HAP-1 (cell line): ENCODE results near the gene SCLY.
"Not testable (repeated sequence)": the region's sequence is repeated elsewhere in the genome, so short reads cannot be mapped to it uniquely, and the experiment has no call there.

Experiments used
- DNase-seq, 2 experiments: peaks; one replicate each; pipeline ENCODE4 v3.0.0-alpha.2; 2016 to 2020; ENCODE audit warnings: low spot score in 2 of 2
- H3K27me3 ChIP-seq: fragments of 250-450 bp; sonication (Bioruptor Pico); 2 replicates; pipeline ENCODE4 v1.5.1; 2020; ENCODE audit warnings: low read depth, mild to moderate bottlenecking, moderate library complexity
- H3K36me3 ChIP-seq: fragments of 250-450 bp; sonication (Bioruptor Pico); replicated peaks from 2 replicates; pipeline ENCODE4 v1.5.1; 2020; ENCODE audit warnings: mild to moderate bottlenecking
- H3K4me1 ChIP-seq: fragments of 250-450 bp; sonication (Bioruptor Pico); 2 replicates; pipeline ENCODE4 v1.5.1; 2020; ENCODE audit warnings: mild to moderate bottlenecking
- H3K4me3 ChIP-seq: fragments of 250-450 bp; sonication (Bioruptor Pico); 2 replicates; pipeline ENCODE4 v1.5.1; 2020; ENCODE audit warnings: mild to moderate bottlenecking, moderate library complexity
- H3K9me3 ChIP-seq: fragments of 250-450 bp; sonication (Bioruptor Pico); 2 replicates; pipeline ENCODE4 v1.5.1; 2020; ENCODE audit warnings: mild to moderate bottlenecking, moderate library complexity
- in situ Hi-C: fragments of 300-500 bp; cut with MboI; formaldehyde crosslinking; loops from 3 replicates; pipeline ENCODE4 v1.14.3; 2020; ENCODE audit warnings: low sequenced_read_pairs, inconsistent platforms, mixed read lengths

The SCLY gene

DNA sequence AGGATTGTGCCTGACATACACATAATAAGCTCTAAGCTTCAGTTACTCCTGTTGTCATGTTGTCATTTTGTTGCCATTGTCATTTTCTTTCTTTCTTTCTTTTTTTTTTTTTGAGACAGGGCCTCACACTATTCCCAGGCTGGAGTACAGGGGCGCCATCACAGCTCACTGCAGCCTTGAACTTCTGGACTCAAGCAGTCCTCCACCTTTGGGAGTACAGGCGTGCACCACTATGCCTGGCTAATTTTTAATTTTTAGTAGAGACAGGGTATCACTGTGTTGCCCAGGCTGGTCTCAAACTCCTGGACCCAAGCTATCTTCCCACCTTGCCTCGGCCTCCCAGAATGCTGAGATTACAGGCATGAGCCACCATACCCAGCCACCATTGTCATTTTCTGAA, 30.9 kb upstream of the SCLY start:
- in situ Hi-C loops, result no loop called here
- Histone ChIP-seq H3K27me3 (no peaks in the 10 kb centered on the region), H3K4me1 (no peaks in the 10 kb centered on the region), H3K4me3 (no peak overlapping the region), H3K36me3 (peaks cover 27% of the 10 kb centered on the region), H3K9me3 (no peaks in the 10 kb centered on the region)
- DNase-seq, result no peak

DNA sequence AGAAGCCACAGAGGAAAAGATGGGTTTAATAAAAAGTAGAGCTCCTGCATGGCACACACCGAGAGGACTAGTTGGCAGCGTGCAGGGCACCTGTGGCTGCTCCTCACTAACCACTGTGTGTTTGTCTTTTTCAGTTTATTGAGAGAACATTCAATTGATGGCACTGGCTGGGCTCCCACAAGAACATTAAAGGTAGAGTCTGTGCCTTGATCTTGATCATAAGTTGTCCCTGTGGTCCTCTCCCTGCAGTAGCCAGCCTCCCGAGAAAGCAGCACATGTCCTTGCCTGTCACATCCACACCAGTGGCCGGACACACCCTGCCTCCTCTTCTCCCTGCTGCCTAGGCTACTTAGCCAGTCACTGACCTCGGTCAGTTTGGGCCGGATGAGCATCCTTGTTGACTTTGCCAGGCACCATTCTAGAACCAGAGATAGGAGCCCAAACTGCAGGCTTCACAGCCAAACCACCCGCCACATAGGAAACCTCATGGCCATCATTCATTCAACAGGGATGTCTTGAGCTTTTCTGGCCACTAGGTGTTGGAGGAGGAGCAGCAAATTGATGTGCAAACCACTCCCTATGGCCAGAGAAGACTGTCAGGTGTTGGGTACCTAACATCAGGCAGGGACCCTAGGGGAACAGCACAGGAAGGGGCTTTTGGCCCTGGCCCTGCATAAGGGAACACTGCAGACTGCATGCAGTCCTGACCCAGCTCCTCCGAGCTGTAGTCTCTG, 30.2 kb upstream of the SCLY start:
- no peaks in the 10 kb centered on the region for H3K4me1 ChIP-seq
- DNase-seq, result no peak
- H3K4me3 ChIP-seq, result no peak overlapping the region
- H3K36me3 ChIP-seq, result peaks cover 29% of the 10 kb centered on the region
- no peaks in the 10 kb centered on the region for H3K27me3 ChIP-seq
- in situ Hi-C loops, result no loop called here
- H3K9me3 ChIP-seq, result no peaks in the 10 kb centered on the region

DNA sequence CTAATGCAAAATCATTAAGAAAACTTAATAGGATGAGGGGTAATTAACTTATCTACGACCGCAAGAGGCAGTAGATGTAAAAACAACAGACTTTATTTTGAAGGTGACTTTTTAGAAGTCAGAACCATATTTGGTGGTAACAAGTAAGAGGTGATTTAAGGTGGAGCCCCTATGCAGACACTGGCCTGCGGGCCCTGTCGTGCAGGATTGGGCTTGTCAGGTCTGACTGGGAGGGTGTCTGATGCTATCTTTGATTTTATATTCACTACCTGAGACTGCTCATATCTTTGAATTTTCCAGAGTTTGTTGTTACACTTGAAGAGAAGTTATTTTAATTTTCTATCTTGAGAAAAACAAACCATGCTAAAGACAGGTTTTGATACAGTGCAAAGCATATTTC, 29.1 kb upstream of the SCLY start:
- no peak overlapping the region for H3K4me3 ChIP-seq
- no peak for DNase-seq
- H3K27me3 ChIP-seq, result no peaks in the 10 kb centered on the region
- in situ Hi-C loops, result no loop called here
- no peaks in the 10 kb centered on the region for H3K4me1 ChIP-seq
- H3K9me3 ChIP-seq, result no peaks in the 10 kb centered on the region
- peaks cover 37% of the 10 kb centered on the region for H3K36me3 ChIP-seq

DNA sequence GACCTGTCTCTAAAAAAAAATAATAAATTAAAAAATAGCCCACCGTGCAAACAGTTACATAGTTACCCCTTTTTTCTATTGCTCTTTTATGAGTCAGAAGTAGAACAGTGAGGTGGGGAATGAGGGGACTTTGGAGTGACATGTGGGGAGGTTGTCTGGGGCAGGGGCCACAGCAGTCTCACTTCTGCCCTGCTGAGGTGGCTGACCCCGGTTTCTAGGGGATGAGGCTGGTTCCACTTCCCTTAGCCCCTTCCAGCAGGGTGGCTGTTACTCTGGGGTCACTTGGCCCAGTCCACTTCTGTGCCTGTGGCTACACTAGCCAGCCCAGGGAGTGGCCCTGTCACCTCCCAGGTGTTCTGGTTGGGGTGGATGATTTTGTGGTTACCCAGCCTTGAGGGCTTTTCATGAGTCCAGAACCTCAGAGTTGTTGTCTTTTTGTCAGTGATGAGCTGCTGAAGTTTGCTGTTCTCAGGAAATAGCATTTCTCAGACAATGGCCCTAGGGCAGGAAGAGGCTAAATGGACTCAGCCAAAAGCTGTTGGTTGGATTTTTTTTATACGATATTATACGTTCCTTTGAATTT, 28.0 kb upstream of the SCLY start:
- in situ Hi-C loops, result no loop called here
- no peak overlapping the region for H3K4me3 ChIP-seq
- H3K9me3 ChIP-seq, result no peaks in the 10 kb centered on the region
- H3K4me1 ChIP-seq, result no peaks in the 10 kb centered on the region
- H3K27me3 ChIP-seq, result no peaks in the 10 kb centered on the region
- peaks cover 42% of the 10 kb centered on the region for H3K36me3 ChIP-seq
- no peak for DNase-seq

DNA sequence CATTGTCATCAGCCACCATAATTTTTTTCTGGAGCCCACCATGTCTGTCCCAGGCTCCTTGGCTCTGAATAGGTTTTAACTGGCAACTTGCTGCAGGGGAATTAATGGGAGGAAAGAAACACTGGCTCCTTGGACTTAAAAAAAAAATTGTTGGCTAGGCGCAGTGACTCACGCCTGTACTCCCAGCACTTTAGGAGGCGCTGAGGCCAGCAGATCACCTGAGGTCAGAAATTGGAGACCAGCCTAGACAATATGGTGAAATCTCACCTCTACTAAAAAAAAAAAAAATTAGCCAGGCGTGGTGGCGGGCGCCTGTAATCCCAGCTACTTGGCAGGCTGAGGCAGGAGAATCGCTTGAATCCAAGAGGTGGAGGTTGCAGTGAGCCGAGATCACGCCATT, 26.8 kb upstream of the SCLY start:
- peaks cover 43% of the 10 kb centered on the region for H3K36me3 ChIP-seq
- H3K4me3 ChIP-seq, H3K4me1 ChIP-seq, H3K27me3 ChIP-seq, H3K9me3 ChIP-seq, in situ Hi-C loops, DNase-seq: not testable (repeated sequence)

DNA sequence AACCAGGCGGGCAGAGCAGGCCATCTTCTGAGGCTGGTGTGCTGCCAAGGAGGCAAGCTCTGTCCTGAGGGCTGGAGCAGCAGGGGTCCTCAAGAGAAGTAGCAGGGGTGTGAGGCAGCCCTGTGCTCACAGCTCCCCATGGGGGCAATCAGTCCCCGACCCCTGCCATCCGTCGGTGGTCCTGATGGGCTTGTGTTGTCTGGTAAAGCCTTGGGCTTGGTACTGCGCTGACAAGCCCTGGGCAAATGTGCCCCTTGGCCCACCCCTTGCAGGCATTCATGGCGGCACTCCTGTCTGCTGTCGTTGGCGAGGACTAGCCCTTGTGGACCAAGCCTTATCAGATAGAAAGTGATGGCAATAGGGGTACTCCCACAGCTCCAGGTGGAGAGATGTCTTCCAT, 22.6 kb upstream of the SCLY start:
- no peak overlapping the region for H3K4me3 ChIP-seq
- H3K27me3 ChIP-seq, result no peaks in the 10 kb centered on the region
- no peak for DNase-seq
- peaks cover 24% of the 10 kb centered on the region for H3K36me3 ChIP-seq
- in situ Hi-C loops, result no loop called here
- no peaks in the 10 kb centered on the region for H3K4me1 ChIP-seq
- H3K9me3 ChIP-seq, result no peaks in the 10 kb centered on the region

DNA sequence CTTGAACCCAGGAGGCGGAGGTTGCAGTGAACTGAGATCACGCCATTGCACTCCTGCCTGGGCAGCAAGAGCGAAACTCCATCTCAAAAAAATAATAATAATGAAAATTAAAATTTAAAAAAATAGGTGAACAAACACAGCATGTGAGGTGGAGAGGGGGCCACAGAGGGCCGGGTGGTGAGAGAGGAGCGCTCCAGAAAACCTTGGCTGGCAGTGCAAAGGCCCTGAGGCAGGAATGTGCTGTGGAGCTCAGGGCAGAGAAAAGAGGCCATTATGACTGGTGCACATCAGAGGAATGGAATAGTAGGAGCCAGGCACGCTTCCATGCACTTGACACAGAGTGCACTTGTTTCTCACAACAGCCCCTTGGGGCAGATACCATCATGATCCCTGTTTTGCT, 21.6 kb upstream of the SCLY start:
- Histone ChIP-seq H3K9me3 (no peaks in the 10 kb centered on the region), H3K27me3 (no peaks in the 10 kb centered on the region), H3K4me1 (no peaks in the 10 kb centered on the region), H3K4me3 (no peak overlapping the region), H3K36me3 (peaks cover 22% of the 10 kb centered on the region)
- in situ Hi-C loops, result no loop called here
- no peak for DNase-seq

DNA sequence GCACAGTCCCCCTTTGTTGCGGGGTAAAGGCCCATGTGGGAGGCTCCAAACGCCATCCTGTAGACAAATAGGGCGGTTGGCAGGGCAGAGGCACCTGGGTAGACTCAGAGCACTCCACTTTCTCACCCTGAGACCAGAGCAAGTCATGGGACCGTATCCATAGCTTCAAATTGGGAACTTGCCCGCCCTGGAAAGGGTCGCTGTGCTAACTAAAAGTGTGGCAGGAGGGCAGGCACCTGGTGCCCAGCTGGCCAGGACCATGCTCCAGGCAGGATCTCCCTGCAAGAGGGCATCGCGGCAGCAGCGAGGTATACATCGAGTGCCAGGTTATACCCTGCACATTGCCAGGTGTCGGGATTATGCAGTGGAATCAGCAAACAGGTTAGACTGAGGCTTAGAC, 20.8 kb upstream of the SCLY start:
- H3K4me3 ChIP-seq, result no peak overlapping the region
- H3K27me3 ChIP-seq, result no peaks in the 10 kb centered on the region
- peaks cover 19% of the 10 kb centered on the region for H3K36me3 ChIP-seq
- in situ Hi-C loops, result no loop called here
- DNase-seq, result no peak
- no peaks in the 10 kb centered on the region for H3K4me1 ChIP-seq
- H3K9me3 ChIP-seq, result no peaks in the 10 kb centered on the region

DNA sequence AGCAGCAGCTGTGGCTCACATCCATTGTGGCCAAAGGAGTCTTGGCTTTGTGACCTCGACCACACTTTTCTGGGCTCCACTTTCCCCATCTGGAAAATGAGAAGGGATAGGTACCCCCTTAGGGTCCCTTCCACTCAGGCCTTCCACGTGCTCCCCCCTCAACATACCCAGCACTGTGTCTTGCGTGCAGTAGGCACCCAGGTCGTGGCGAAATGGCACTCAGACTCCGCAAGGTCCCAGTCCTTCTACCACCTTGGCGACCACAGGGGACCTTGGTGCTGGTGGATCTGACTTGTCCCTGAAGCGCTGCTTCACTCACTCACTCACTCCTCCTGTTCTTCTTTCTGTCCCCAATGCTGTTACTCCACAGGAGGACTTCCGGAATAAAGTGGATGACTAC, 19.9 kb upstream of the SCLY start:
- Histone ChIP-seq H3K36me3 (peaks cover 14% of the 10 kb centered on the region), H3K9me3 (no peaks in the 10 kb centered on the region), H3K27me3 (no peaks in the 10 kb centered on the region), H3K4me1 (no peaks in the 10 kb centered on the region), H3K4me3 (no peak overlapping the region)
- in situ Hi-C loops, result no loop called here
- DNase-seq, result no peak

DNA sequence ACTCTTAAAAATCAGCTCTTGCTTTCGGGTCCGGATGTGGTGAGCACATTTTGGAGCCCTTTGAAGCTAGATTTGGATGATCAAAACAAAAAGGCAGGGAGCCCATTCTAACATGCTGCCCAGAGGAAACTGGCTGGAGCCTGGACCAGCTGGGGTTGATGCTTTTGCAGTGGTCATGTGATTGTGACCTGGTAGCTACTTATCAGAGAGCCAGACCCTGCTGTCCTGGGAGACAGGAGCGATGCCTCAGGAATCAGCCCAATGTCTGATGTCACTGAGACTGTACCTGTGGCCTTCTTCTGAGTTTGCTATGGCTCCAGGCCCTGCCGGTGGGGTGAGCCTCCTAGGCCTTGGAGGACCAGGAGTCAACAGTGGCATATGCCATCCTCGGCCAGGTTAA, 18.7 kb upstream of the SCLY start:
- H3K9me3 ChIP-seq, result no peaks in the 10 kb centered on the region
- in situ Hi-C loops, result no loop called here
- H3K36me3 ChIP-seq, result peaks cover 6% of the 10 kb centered on the region

DNA sequence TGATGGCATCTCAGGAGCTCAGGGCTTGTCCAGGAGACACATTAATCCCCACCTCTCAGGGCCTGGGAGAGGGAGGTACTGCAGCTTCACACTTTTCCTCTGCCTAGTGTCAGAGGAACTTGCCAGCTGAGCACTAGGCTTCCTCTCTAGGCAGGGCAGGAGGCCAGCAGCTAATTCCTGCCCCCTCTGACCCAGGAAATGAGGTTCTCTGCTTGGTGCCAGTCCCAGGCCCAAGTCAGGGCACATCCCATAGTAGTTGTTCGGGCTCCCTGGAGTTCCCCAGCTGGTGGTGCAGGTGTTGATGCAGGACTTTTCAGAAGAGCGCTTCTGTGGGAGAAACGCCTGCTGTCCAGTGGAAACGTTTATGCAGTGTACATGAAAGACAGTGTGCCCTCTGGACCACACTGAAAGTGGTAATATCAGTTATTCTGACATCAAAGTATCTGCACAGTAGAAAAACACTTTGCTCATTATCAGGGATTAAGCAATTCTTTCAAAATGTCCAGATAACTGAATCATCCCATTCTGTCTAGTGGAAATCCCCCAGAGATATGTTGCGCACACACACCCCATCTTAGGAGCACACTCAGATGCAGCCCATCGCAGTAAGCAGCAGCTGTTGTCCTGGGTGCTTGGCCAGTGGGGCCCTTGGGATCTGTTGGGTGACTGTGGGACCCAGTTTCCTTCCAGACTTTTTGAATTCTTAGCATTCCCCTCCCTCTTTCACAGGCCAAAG, 17.8 kb upstream of the SCLY start:
- no peak for DNase-seq
- in situ Hi-C loops, result no loop called here
- Histone ChIP-seq H3K9me3 (no peaks in the 10 kb centered on the region), H3K4me3 (no peak overlapping the region), H3K27me3 (no peaks in the 10 kb centered on the region), H3K36me3 (peaks cover 4% of the 10 kb centered on the region), H3K4me1 (peaks cover 4% of the 10 kb centered on the region; the same call in 1 of the 2 replicates)

More for the DNA sequence above, 18.7 kb upstream of the SCLY start:
- Histone ChIP-seq H3K4me1 (no peaks in the 10 kb centered on the region), H3K27me3 (no peaks in the 10 kb centered on the region), H3K4me3 (no peak overlapping the region)
- DNase-seq, result no peak

DNA sequence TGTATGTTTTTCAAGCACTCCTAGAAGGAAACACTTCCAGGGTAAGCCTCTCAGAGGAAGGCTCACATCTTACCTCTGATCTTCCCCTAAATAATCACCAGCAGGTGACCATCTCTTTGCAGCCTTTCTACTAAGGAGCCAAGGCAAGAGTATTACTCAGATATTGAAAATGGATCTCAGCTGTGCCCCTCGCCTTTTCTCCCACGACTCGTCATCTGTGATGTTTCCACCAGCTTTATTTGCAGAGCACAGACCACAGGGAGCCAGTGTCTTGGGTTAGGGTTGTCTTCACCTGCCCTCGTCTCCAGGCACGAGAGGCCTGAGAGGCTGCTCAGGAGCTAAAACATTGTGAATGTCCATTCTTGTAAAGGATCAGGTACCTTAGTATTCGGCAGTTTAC, 16.9 kb upstream of the SCLY start:
- Histone ChIP-seq H3K4me3 (no peak overlapping the region), H3K36me3 (no peaks in the 10 kb centered on the region; the same call in none of the 2 replicates), H3K4me1 (peaks cover 8% of the 10 kb centered on the region; the same call in 1 of the 2 replicates), H3K9me3 (no peaks in the 10 kb centered on the region), H3K27me3 (no peaks in the 10 kb centered on the region)
- DNase-seq, result no peak
- in situ Hi-C loops, result no loop called here

DNA sequence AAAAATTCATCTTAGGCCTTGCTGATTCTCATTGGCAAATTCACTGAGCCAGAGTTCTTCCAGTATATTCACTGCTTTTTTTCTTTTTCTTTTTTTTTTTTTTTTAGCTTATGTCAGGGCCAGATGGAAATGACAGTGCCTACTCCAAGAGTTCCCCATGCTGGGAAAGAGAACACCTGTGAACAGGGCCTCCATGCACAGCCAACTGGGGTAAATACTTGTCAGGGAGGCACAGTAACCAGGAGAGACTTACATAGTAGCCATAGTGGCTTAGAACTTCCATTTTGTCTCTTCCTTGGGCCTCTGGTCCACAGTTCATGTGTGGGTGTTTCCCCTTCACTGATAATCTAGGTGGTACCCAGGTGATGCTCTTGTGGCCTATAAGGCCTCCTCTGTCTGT, 15.2 kb upstream of the SCLY start:
- peaks cover 8% of the 10 kb centered on the region; the same call in 1 of the 2 replicates for H3K4me1 ChIP-seq
- no peak for DNase-seq
- H3K9me3 ChIP-seq, result no peaks in the 10 kb centered on the region
- H3K4me3 ChIP-seq, result no peak overlapping the region
- H3K27me3 ChIP-seq, result no peaks in the 10 kb centered on the region
- no peaks in the 10 kb centered on the region; the same call in none of the 2 replicates for H3K36me3 ChIP-seq
- in situ Hi-C loops, result no loop called here

DNA sequence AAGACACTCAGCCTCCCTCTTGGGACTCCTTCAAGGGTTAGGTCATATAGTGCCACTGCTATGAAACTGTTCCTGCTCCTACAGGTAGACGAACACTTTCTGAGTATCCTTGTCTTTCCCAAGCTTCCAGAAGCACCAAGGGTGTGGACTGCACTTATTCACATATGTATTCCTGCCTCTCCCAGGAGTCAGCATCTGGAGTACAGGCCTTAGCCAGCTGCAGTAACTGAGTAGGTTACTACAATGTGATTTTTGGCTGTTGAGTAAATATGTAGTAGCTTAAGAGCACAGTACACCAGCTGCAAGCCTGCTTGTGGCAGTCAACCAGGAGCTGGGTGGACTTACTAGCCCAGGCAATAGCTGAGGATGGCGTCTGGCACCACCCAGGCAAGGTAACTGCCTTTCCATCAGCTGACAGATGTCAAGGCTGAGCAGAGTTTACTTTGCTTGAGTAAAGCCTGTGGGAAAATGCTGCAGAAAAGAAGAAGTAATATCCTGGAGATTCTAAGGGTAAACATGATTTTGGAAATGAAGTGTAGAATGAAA, 14.0 kb upstream of the SCLY start:
- Histone ChIP-seq H3K4me1 (peaks cover 8% of the 10 kb centered on the region; the same call in 1 of the 2 replicates), H3K27me3 (no peaks in the 10 kb centered on the region), H3K4me3 (no peak overlapping the region), H3K9me3 (no peaks in the 10 kb centered on the region), H3K36me3 (no peaks in the 10 kb centered on the region; the same call in none of the 2 replicates)
- no peak for DNase-seq
- in situ Hi-C loops, result no loop called here
